ENCODE data around the gene KAT6B. TPM values are rescaled to one million over a fixed set of nuclear protein-coding genes. Genes with fewer than 3 reads are reported as not detected.

Gene KAT6B
- total and polyA plus RNA-seq, 2 of the 8 experiments (the other 6 are each of a cell fraction or from before 2014, with no cell fraction given) = 7.3 to 30.8 TPM

GRCh38 chr10:74900297-74900696, 73.9 kb downstream of the KAT6B start:
- no peak overlapping the region for H3K18ac ChIP-seq (ENCODE audit: extremely low read depth, low read length)
- H2AK5ac ChIP-seq (ENCODE audit: low read depth, low read length) = no peak overlapping the region
- no peak overlapping the region for H2BK20ac ChIP-seq (ENCODE audit: low read length)
- H3K23me2 ChIP-seq (ENCODE audit: low read depth, low read length) = no peaks in the 10 kb centered on the region; the same call in 1 of the 2 replicates
- H4K91ac ChIP-seq (replicated peaks; ENCODE audit: insufficient read length, low read length) = no peak overlapping the region
- no peak overlapping the region for H3K27ac ChIP-seq (ENCODE audit: low read depth, low read length)
- H2BK120ac ChIP-seq (replicated peaks; ENCODE audit: low read depth, low read length) = no peak overlapping the region
- ChIA-PET CTCF (ENCODE audit: partially characterized antibody) (no interaction called here), POLR2A (ENCODE audit: partially characterized antibody) (no interaction called here)
- no peak overlapping the region for H2BK12ac ChIP-seq (ENCODE audit: low read depth, low read length)
- H4K5ac ChIP-seq (ENCODE audit: insufficient read length, low read depth, low read length) = no peak overlapping the region
- no peak overlapping the region for H3K4me2 ChIP-seq (ENCODE audit: insufficient read depth in 1 of 2, low read depth in 2 of 2, low read length in 2 of 2)
- H3K14ac ChIP-seq (ENCODE audit: insufficient read length) = no peak overlapping the region
- no peak overlapping the region for H3K56ac ChIP-seq (replicated peaks; ENCODE audit: insufficient read length, low read depth, low read length)
- peaks cover 0 to 23% of the 10 kb centered on the region in 2 experiments; a peak in 2 of 4 replicates for H3K79me2 ChIP-seq (ENCODE audit: control insufficient read depth in 1 of 2, insufficient read depth in 2 of 2, low read length in 2 of 2)
- no peaks in the 10 kb centered on the region for H3K4me1 ChIP-seq (replicated peaks in 1 of 4; ENCODE audit: control insufficient read depth in 3 of 4, insufficient read depth in 4 of 4, low read length in 3 of 4)
- FAIRE-seq (no peak), DNase-seq (ENCODE audit: low read depth in 1 of 2, low spot score in 2 of 2) (no peak)
- H4K8ac ChIP-seq (ENCODE audit: extremely low read depth, insufficient read depth, low read length) = no peak overlapping the region
- H3K4me3 ChIP-seq (ENCODE audit: extremely low read depth in 1 of 4, insufficient read depth in 2 of 4, low read depth in 3 of 4, low read length in 4 of 4) = no peak overlapping the region
- no peak overlapping the region for H2BK15ac ChIP-seq (ENCODE audit: low read length)
- H3K79me1 ChIP-seq (ENCODE audit: low read depth, low read length) = peaks cover 2% of the 10 kb centered on the region; the same call in 1 of the 2 replicates
- H3K27me3 ChIP-seq (replicated peaks in 1 of 4; ENCODE audit: control insufficient read depth in 3 of 4, extremely low read depth in 1 of 4, insufficient read depth in 3 of 4, low read length in 3 of 4) = no peaks in the 10 kb centered on the region
- H3K36me3 ChIP-seq (ENCODE audit: control insufficient read depth in 2 of 4, insufficient read depth in 4 of 4, low read length in 3 of 4) = no peaks in the 10 kb centered on the region
- H3K23ac ChIP-seq (ENCODE audit: insufficient read length) = no peak overlapping the region
- WGBS, 2 experiments (ENCODE audit: extremely low coverage in 1 of 2, insufficient coverage in 1 of 2, insufficient read length in 1 of 2, insufficient replicate concordance in 2 of 2, low coverage in 1 of 2, low lambda C conversion rate in 2 of 2, missing lambda C conversion rate in 1 of 2) = 94% methylated on average over 5 of the region's 5 CpGs; no CpG with 5 or more reads in 1 of the 2 experiments
- TF ChIP-seq SIRT6 (IDR thresholded peaks at IDR 0.05; ENCODE audit: low read length) (no peak), SP2 (IDR thresholded peaks at IDR 0.05; ENCODE audit: low read length) (no peak), NANOG (IDR thresholded peaks at IDR 0.05; ENCODE audit: insufficient read depth, low read depth, low read length, poor library complexity, severe bottlenecking) (no peak), ASH2L (IDR thresholded peaks at IDR 0.05; ENCODE audit: low read length) (no peak)
- H3K9me3 ChIP-seq (ENCODE audit: insufficient read depth in 2 of 2, low read depth in 1 of 2, low read length in 1 of 2) = no peaks in the 10 kb centered on the region
- no peak overlapping the region for H2AFZ ChIP-seq (ENCODE audit: low read length)
- H2BK5ac ChIP-seq (ENCODE audit: low read depth, low read length) = no peak overlapping the region
- H3K9ac ChIP-seq (replicated peaks in 1 of 4; ENCODE audit: extremely low read depth in 1 of 4, low read depth in 3 of 4, low read length in 3 of 4) = no peak overlapping the region
- no peak overlapping the region for H3K4ac ChIP-seq (replicated peaks; ENCODE audit: insufficient read length, low read depth, low read length)
- peaks cover 0 to 2% of the 10 kb centered on the region in 2 experiments for H4K20me1 ChIP-seq (replicated peaks in 1 of 2; ENCODE audit: control insufficient read depth in 1 of 2, insufficient read depth in 2 of 2, low read length in 2 of 2)

Data from H1 (cell line).